Lung (tissue), 12 donors: ENCODE measurements around the gene LIPH. TPM values are rescaled to one million over a fixed set of nuclear protein-coding genes. Genes with fewer than 3 reads are reported as not detected.
A peak's percentile ranks its signal among the peaks of the same experiment; 100 is the strongest.

Experiments
- ATAC-seq: fragments of 200-7000 bp; cut with Tn5 transposase; one replicate; pipeline ENCODE4 v1.9.1; 2020; ENCODE audit warnings: moderate number of reproducible peaks; ENCODE audit not compliant: insufficient read depth, low FRiP score
- DNase-seq, 3 donors: peaks; one replicate each; pipeline ENCODE4 v3.0.0-alpha.2; 2013 to 2017
- H3K27ac ChIP-seq, 2 donors: one replicate each; pipeline ENCODE4 v1.5.1; 2013; ENCODE audit warnings: mild to moderate bottlenecking in 2 of 2, moderate library complexity in 2 of 2, control low read depth in 1 of 2, inconsistent platforms in 1 of 2, low read depth in 1 of 2, low read length in 1 of 2
- H3K27me3 ChIP-seq, 3 donors: one replicate each; pipeline ENCODE4 v1.5.1; 2013; ENCODE audit warnings: low read length in 2 of 3; ENCODE audit not compliant: control insufficient read depth in 3 of 3, insufficient read depth in 3 of 3
- H3K36me3 ChIP-seq, 4 donors: one replicate each; pipeline ENCODE4 v1.5.1; 2013; ENCODE audit warnings: low read length in 4 of 4, mild to moderate bottlenecking in 1 of 4, moderate library complexity in 1 of 4; ENCODE audit not compliant: control insufficient read depth in 4 of 4, insufficient read depth in 4 of 4
- H3K4me1 ChIP-seq, 5 donors: one replicate each; pipeline ENCODE4 v1.5.1; 2013; ENCODE audit warnings: low read length in 5 of 5, mild to moderate bottlenecking in 2 of 5, moderate library complexity in 1 of 5; ENCODE audit not compliant: control insufficient read depth in 5 of 5, insufficient read depth in 5 of 5
- H3K4me3 ChIP-seq: one replicate; pipeline ENCODE4 v1.5.1; 2013; ENCODE audit warnings: mild to moderate bottlenecking, control low read depth, moderate library complexity
- H3K9ac ChIP-seq, 2 donors: one replicate each; pipeline ENCODE4 v1.5.1; 2013; ENCODE audit warnings: low read length in 2 of 2, control low read depth in 1 of 2; ENCODE audit not compliant: insufficient read depth in 1 of 2
- H3K9me3 ChIP-seq, 4 donors: one replicate each; pipeline ENCODE4 v1.5.1; 2013; ENCODE audit warnings: low read length in 3 of 4, mild to moderate bottlenecking in 1 of 4, moderate library complexity in 1 of 4; ENCODE audit not compliant: control insufficient read depth in 4 of 4, insufficient read depth in 3 of 4
- CTCF ChIP-seq: IDR thresholded peaks from 2 replicates; pipeline ENCODE4 v1.5.1; 2012; ENCODE audit warnings: mild to moderate bottlenecking; ENCODE audit errors: control extremely low read depth, extremely low read depth
- WGBS, 2 donors: extraction: QIAGEN DNeasy Blood & Tissue Kit; methylation state at CpG; one replicate each; pipeline ENCODE4 v1.1.7; 2013; 5-methylcytosine and 5-hydroxymethylcytosine counted together
- polyA plus RNA-seq, 2 donors: library from polyadenylated mRNA; stranded (reverse); fragments of 200-250 nt; gene quantifications; one replicate each; pipeline ENCODE4 v1.2.1, GENCODE V29; 2013
- total RNA-seq, 2 donors: library from RNA; depleted of rRNA in 1 of 2; stranded (reverse); fragments of >200 nt in 1 of 2; gene quantifications; one replicate each; pipeline ENCODE4 v1.2.1, GENCODE V29; 2014 to 2021
- donor health status: control.
- donor health status: control.
- donor health status: Bipolar disorder and iron deficiency.
- donor health status: healthy.
- donor health status: DM: yes; HTN: yes; CAD: no.

The LIPH gene
- total and polyA plus RNA-seq, 4 donors: 6.2 to 26.1 (median 15.0) TPM

GRCh38 chr3:185561374-185561943, 9.1 kb upstream of the LIPH start:
- peaks cover 0 to 6% (median 0%) of the 10 kb centered on the region in 3 donors for H3K27me3 ChIP-seq
- peak overlapping the region in 1 of 2 donors; percentile 13 for H3K9ac ChIP-seq
- H3K27ac ChIP-seq: peak overlapping the region in 1 of 2 donors; percentile 89
- no peaks in the 10 kb centered on the region for H3K36me3 ChIP-seq
- no peak for TF ChIP-seq CTCF
- peaks cover 0 to 3% (median 0%) of the 10 kb centered on the region in 5 donors for H3K4me1 ChIP-seq
- DNase-seq (peak in 2 of 3 donors; percentile 17 to 25), ATAC-seq (peak; percentile 27)
- no peaks in the 10 kb centered on the region for H3K9me3 ChIP-seq
- 32 to 50% methylated on average over 8 of the region's 8 CpGs for WGBS, 2 donors
- no peak overlapping the region for H3K4me3 ChIP-seq

GRCh38 chr3:185560676-185561075, 8.3 kb upstream of the LIPH start:
- H3K4me1 ChIP-seq: peaks cover 0 to 3% (median 0%) of the 10 kb centered on the region in 5 donors
- 80 to 94% methylated on average over 13 of the region's 13 CpGs for WGBS, 2 donors
- DNase-seq (no peak), ATAC-seq (no peak)
- H3K4me3 ChIP-seq: no peak overlapping the region
- no peaks in the 10 kb centered on the region for H3K36me3 ChIP-seq
- H3K27ac ChIP-seq: peak overlapping the region in 1 of 2 donors; percentile 89
- TF ChIP-seq CTCF: no peak
- no peaks in the 10 kb centered on the region for H3K9me3 ChIP-seq
- no peak overlapping the region for H3K9ac ChIP-seq
- H3K27me3 ChIP-seq: peaks cover 0 to 6% (median 0%) of the 10 kb centered on the region in 3 donors

GRCh38 chr3:185559706-185560090, 7.3 kb upstream of the LIPH start:
- DNase-seq (no peak), ATAC-seq (no peak)
- Histone ChIP-seq H3K4me3 (no peak overlapping the region), H3K9me3 (no peaks in the 10 kb centered on the region), H3K27ac (no peak overlapping the region), H3K4me1 (peaks cover 0 to 3% (median 0%) of the 10 kb centered on the region in 5 donors), H3K36me3 (no peaks in the 10 kb centered on the region), H3K9ac (no peak overlapping the region), H3K27me3 (peaks cover 0 to 6% (median 0%) of the 10 kb centered on the region in 3 donors)
- TF ChIP-seq CTCF: no peak
- 83 to 88% methylated on average over 12 of the region's 12 CpGs for WGBS, 2 donors
